Endodermal cell (in vitro differentiated cells): ENCODE measurements around the gene EEFSEC. TPM values are rescaled to one million over a fixed set of nuclear protein-coding genes. Genes with fewer than 3 reads are reported as not detected.
A peak's percentile ranks its signal among the peaks of the same experiment; 100 is the strongest.

Source experiments
- DNase-seq: peaks from one replicate; pipeline ENCODE4 v3.0.0-alpha.2; 2017
- H3K27ac ChIP-seq: 2 replicates; pipeline ENCODE4 v1.5.1; 2013; ENCODE audit warnings: mild to moderate bottlenecking, low read depth, low read length, moderate library complexity
- H3K27me3 ChIP-seq: 2 replicates; pipeline ENCODE4 v1.6.1; 2013; ENCODE audit warnings: mild to moderate bottlenecking, low read length, moderate library complexity; ENCODE audit not compliant: insufficient read depth, control insufficient read depth, poor library complexity, severe bottlenecking
- H3K36me3 ChIP-seq: 2 replicates; pipeline ENCODE4 v1.7.0; 2013; ENCODE audit warnings: mild to moderate bottlenecking, low read length, moderate library complexity; ENCODE audit not compliant: control insufficient read depth, insufficient read depth
- H3K4me1 ChIP-seq: one replicate; pipeline ENCODE4 v1.7.0; 2013; ENCODE audit warnings: low read length; ENCODE audit not compliant: control insufficient read depth, insufficient read depth
- H3K4me3 ChIP-seq: 2 replicates; pipeline ENCODE4 v1.5.1; 2013; ENCODE audit warnings: mild to moderate bottlenecking, low read length, moderate library complexity
- H3K9ac ChIP-seq: 2 replicates; pipeline ENCODE4 v1.6.1; 2013; ENCODE audit warnings: mild to moderate bottlenecking, low read length, moderate library complexity; ENCODE audit not compliant: poor library complexity, severe bottlenecking; ENCODE audit errors: extremely low read depth
- H3K9me3 ChIP-seq: 2 replicates; pipeline ENCODE4 v1.6.1; 2013; ENCODE audit warnings: mild to moderate bottlenecking, low read length, moderate library complexity; ENCODE audit not compliant: control insufficient read depth
- H3K27ac Mint-ChIP-seq: 2 replicates; pipeline ENCODE4 v1.8.0; 2020; ENCODE audit warnings: mixed read lengths
- H3K27me3 Mint-ChIP-seq: 2 replicates; pipeline ENCODE4 v1.8.0; 2021; ENCODE audit warnings: mild to moderate bottlenecking, mixed read lengths; ENCODE audit not compliant: insufficient read depth
- H3K36me3 Mint-ChIP-seq: 2 replicates; pipeline ENCODE4 v1.8.0; 2020; ENCODE audit warnings: low read depth, mixed read lengths
- H3K4me1 Mint-ChIP-seq: 2 replicates; pipeline ENCODE4 v1.8.0; 2020; ENCODE audit warnings: mixed read lengths
- H3K4me3 Mint-ChIP-seq: 2 replicates; pipeline ENCODE4 v1.8.0; 2020; ENCODE audit warnings: mild to moderate bottlenecking, moderate library complexity, mixed read lengths
- H3K9me3 Mint-ChIP-seq: 2 replicates; pipeline ENCODE4 v1.8.0; 2020; ENCODE audit warnings: mild to moderate bottlenecking, mixed read lengths
- WGBS, 2 experiments: methylation state at CpG; one replicate each; pipeline versions ENCODE4 v1.1.5 to v1.1.7; 2013; ENCODE audit warnings: missing lambda C conversion rate in 2 of 2, mixed read lengths in 1 of 2; ENCODE audit not compliant: insufficient coverage in 1 of 2, insufficient read length in 1 of 2; 5-methylcytosine and 5-hydroxymethylcytosine counted together
- total RNA-seq, 2 donors: library from RNA; stranded (reverse); fragmentation: NEBNext Ultra II Directional in 1 of 2; extraction: Animal tissue kit (Norgen Biotek cat#: 25700) in 1 of 2; gene quantifications; 2 replicates in 1 of 2; 3 replicates in 1 of 2; pipeline ENCODE4 v1.2.1, GENCODE V29; 2021
- TF ChIP-seq, protein P1 (sequence below): fragments of 200-600 bp; sonication (generic); conservative IDR thresholded peaks from 2 replicates; pipeline ENCODE4 v1.5.0; 2021; ENCODE audit warnings: antibody characterized with exemption, mild to moderate bottlenecking

EEFSEC gene
- total RNA-seq, 2 donors from 2014 or later, result 11.9 to 15.8 TPM

DNA sequence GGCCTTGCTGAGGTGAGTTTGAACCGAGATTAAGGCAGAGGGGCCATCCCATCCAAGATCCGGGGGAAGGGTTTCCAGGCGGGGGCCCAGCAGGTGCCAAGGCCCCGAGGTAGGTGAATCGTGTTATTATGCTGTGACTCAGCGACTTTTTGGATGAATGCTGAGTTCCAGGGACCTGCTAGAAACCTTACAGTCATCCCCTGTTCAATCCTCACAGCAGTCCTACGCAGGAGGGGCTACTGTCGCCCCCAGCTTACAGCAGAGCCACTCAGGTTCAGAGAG is 272.5 kb downstream of the EEFSEC start:
- no peaks in the 10 kb centered on the region for H3K4me1 ChIP-seq
- peaks cover 63% of the 10 kb centered on the region for H3K27me3 ChIP-seq
- Mint-ChIP-seq H3K9me3 (no peaks in the 10 kb centered on the region), H3K36me3 (no peaks in the 10 kb centered on the region), H3K27me3 (peaks cover 67% of the 10 kb centered on the region), H3K27ac (no peak overlapping the region), H3K4me1 (no peaks in the 10 kb centered on the region), H3K4me3 (no peak overlapping the region)
- H3K9me3 ChIP-seq, result no peaks in the 10 kb centered on the region
- no peak overlapping the region for H3K4me3 ChIP-seq
- no peak for DNase-seq
- 84 to 90% methylated on average over 6 to 8 of the region's 8 CpGs for WGBS, 2 experiments
- no peaks in the 10 kb centered on the region for H3K36me3 ChIP-seq
- no peak overlapping the region for H3K9ac ChIP-seq
- H3K27ac ChIP-seq, result no peak overlapping the region
- TF ChIP-seq, protein P1, sequence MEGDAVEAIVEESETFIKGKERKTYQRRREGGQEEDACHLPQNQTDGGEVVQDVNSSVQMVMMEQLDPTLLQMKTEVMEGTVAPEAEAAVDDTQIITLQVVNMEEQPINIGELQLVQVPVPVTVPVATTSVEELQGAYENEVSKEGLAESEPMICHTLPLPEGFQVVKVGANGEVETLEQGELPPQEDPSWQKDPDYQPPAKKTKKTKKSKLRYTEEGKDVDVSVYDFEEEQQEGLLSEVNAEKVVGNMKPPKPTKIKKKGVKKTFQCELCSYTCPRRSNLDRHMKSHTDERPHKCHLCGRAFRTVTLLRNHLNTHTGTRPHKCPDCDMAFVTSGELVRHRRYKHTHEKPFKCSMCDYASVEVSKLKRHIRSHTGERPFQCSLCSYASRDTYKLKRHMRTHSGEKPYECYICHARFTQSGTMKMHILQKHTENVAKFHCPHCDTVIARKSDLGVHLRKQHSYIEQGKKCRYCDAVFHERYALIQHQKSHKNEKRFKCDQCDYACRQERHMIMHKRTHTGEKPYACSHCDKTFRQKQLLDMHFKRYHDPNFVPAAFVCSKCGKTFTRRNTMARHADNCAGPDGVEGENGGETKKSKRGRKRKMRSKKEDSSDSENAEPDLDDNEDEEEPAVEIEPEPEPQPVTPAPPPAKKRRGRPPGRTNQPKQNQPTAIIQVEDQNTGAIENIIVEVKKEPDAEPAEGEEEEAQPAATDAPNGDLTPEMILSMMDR, result no peak

DNA sequence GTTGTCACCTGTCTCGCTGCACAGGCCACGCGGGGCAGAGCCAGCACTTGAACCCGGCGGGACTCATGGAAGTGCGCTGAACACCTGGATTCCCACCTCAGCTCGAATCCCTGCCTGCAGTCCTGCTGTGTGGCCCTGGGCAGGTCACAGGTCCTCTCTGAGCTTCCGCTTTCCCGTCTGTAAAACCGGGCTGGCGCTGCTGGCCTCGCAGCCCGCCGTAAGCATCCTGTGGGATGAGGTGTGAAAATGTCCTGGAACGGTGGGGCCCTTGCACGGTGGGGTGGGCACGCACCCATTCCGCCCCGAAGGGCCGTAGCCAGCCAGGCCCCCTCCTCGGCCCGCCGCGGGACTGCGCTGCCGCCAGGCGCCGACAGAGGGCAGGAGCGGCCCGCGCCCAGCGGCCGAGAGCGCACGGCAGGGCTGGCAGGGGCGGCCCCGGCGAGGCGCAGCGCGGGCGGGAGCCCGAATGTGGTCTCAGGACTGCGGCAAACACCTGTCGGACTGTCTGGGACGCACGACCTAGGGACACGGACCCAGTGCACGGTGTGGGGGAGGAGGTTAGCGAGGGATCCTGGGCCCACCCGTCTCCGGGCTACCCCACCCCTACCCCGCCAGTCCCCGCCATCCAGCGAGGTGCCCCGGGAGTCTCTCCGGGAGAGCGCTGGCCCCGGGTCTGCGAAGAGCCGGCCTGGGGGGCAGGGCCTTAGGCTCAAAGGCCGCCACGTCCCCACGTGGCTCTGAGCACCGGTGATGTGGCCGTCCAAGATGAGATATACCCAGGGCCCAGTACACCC is 273.0 kb downstream of the EEFSEC start:
- Mint-ChIP-seq H3K27ac (no peak overlapping the region), H3K36me3 (no peaks in the 10 kb centered on the region), H3K4me1 (no peaks in the 10 kb centered on the region), H3K9me3 (no peaks in the 10 kb centered on the region), H3K4me3 (no peak overlapping the region), H3K27me3 (peaks cover 72% of the 10 kb centered on the region)
- no peaks in the 10 kb centered on the region for H3K9me3 ChIP-seq
- H3K4me3 ChIP-seq, result no peak overlapping the region
- H3K4me1 ChIP-seq, result no peaks in the 10 kb centered on the region
- TF ChIP-seq, protein P1, result peak; percentile 95
- H3K9ac ChIP-seq, result no peak overlapping the region
- peaks cover 69% of the 10 kb centered on the region for H3K27me3 ChIP-seq
- H3K36me3 ChIP-seq, result no peaks in the 10 kb centered on the region
- DNase-seq, result peak; percentile 88
- H3K27ac ChIP-seq, result no peak overlapping the region
- 9 to 18% methylated on average over 28 to 66 of the region's 66 CpGs for WGBS, 2 experiments

DNA sequence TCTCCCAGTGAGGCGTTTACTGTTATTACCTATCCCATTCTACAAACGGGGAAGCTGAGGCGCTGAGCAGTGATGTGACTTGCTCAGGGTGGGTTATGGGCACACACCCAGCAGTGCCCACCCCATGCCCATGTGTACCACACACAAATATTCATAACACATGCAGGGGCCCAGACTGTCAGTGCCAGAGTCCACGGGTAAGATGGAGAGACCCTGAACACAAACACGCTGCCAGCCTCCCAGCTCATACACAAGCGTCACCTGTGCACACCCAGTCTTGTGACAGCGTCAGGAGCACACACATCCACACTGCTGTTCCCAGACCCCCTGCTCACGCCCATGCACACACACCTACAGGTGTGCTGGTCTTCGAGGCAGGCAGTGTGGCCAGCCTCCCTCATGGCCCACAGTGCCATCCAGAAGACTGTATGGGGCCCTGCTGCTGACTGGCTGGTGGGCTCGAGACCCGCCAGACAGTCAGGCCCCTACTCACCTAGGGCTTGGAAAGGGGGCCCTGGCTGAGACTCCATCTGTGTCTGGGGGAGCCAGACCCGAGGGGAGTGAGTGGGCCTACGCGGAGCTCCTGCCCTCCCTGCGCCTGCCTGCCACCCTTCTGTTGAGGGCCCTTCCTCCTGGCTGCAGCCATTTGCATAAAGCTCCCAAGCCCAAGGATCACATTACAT is 274.0 kb downstream of the EEFSEC start:
- peaks cover 82% of the 10 kb centered on the region for H3K27me3 Mint-ChIP-seq
- H3K36me3 ChIP-seq, result no peaks in the 10 kb centered on the region
- no peak overlapping the region for H3K4me3 ChIP-seq
- 62 to 83% methylated on average over 4 to 15 of the region's 15 CpGs for WGBS, 2 experiments
- H3K4me1 ChIP-seq, result no peaks in the 10 kb centered on the region
- H3K27ac ChIP-seq, result no peak overlapping the region
- TF ChIP-seq, protein P1, result no peak
- no peaks in the 10 kb centered on the region for H3K9me3 ChIP-seq
- no peak overlapping the region for H3K4me3 Mint-ChIP-seq
- peaks cover 8% of the 10 kb centered on the region for H3K4me1 Mint-ChIP-seq
- H3K36me3 Mint-ChIP-seq, result no peaks in the 10 kb centered on the region
- DNase-seq, result peak; percentile 53
- peaks cover 78% of the 10 kb centered on the region for H3K27me3 ChIP-seq
- H3K9me3 Mint-ChIP-seq, result no peaks in the 10 kb centered on the region
- H3K27ac Mint-ChIP-seq, result no peak overlapping the region
- H3K9ac ChIP-seq, result no peak overlapping the region
